ENCODE results near the gene STXBP5. TPM values are rescaled to one million over a fixed set of nuclear protein-coding genes. Genes with fewer than 3 reads are reported as not detected.

STXBP5 gene
- total and polyA plus RNA-seq, 2 experiments from 2014 or later = 11.1 to 30.3 TPM

GRCh38 chr6:147274012-147274411 is 69.8 kb downstream of the STXBP5 start:
- H3K4me1 ChIP-seq (ENCODE audit: insufficient read depth) = no peaks in the 10 kb centered on the region
- no peaks in the 10 kb centered on the region for H3K36me3 ChIP-seq (replicated peaks; ENCODE audit: insufficient read depth, low read depth)
- TF ChIP-seq, protein P1, sequence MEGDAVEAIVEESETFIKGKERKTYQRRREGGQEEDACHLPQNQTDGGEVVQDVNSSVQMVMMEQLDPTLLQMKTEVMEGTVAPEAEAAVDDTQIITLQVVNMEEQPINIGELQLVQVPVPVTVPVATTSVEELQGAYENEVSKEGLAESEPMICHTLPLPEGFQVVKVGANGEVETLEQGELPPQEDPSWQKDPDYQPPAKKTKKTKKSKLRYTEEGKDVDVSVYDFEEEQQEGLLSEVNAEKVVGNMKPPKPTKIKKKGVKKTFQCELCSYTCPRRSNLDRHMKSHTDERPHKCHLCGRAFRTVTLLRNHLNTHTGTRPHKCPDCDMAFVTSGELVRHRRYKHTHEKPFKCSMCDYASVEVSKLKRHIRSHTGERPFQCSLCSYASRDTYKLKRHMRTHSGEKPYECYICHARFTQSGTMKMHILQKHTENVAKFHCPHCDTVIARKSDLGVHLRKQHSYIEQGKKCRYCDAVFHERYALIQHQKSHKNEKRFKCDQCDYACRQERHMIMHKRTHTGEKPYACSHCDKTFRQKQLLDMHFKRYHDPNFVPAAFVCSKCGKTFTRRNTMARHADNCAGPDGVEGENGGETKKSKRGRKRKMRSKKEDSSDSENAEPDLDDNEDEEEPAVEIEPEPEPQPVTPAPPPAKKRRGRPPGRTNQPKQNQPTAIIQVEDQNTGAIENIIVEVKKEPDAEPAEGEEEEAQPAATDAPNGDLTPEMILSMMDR (IDR thresholded peaks at IDR 0.05; ENCODE audit: poor library complexity) = no peak
- TF ChIP-seq EZH2 (IDR thresholded peaks at IDR 0.05; ENCODE audit: borderline replicate concordance) (no peak), EZH2phosphoT487 (IDR thresholded peaks at IDR 0.05; ENCODE audit: low read depth, severe bottlenecking, unreplicated experiment) (no peak)
- H3K27me3 ChIP-seq = no peaks in the 10 kb centered on the region
- H3K9me2 ChIP-seq (replicated peaks; ENCODE audit: insufficient read depth) = no peaks in the 10 kb centered on the region
- no peaks in the 10 kb centered on the region for H3K9me3 ChIP-seq (ENCODE audit: low read depth)
- no peak for DNase-seq (ENCODE audit: low spot score)
- no peaks in the 10 kb centered on the region for H3K79me2 ChIP-seq
- H3K4me2 ChIP-seq = no peak overlapping the region
- no peak overlapping the region for H3K4me3 ChIP-seq
- H2AFZ ChIP-seq = no peak overlapping the region
- no peak overlapping the region for H3K27ac ChIP-seq
- H4K20me1 ChIP-seq (ENCODE audit: insufficient read depth, poor library complexity, severe bottlenecking) = no peaks in the 10 kb centered on the region

- no peak for DNase-seq (ENCODE audit: low spot score)
- no peak overlapping the region for H3K4me2 ChIP-seq
- no peaks in the 10 kb centered on the region for H3K4me1 ChIP-seq (ENCODE audit: insufficient read depth)
- no peaks in the 10 kb centered on the region for H3K9me2 ChIP-seq (replicated peaks; ENCODE audit: insufficient read depth)
- no peaks in the 10 kb centered on the region for H3K79me2 ChIP-seq
- no peaks in the 10 kb centered on the region for H4K20me1 ChIP-seq (ENCODE audit: insufficient read depth, poor library complexity, severe bottlenecking)
- no peaks in the 10 kb centered on the region for H3K9me3 ChIP-seq (ENCODE audit: low read depth)
- no peak for TF ChIP-seq EZH2phosphoT487 (IDR thresholded peaks at IDR 0.05; ENCODE audit: low read depth, severe bottlenecking, unreplicated experiment)
- TF ChIP-seq, protein P1 (IDR thresholded peaks at IDR 0.05; ENCODE audit: poor library complexity) = no peak
- TF ChIP-seq EZH2 (IDR thresholded peaks at IDR 0.05; ENCODE audit: borderline replicate concordance) = no peak
- no peak overlapping the region for H3K27ac ChIP-seq
- no peak overlapping the region for H3K4me3 ChIP-seq
- H3K36me3 ChIP-seq (replicated peaks; ENCODE audit: insufficient read depth, low read depth) = no peaks in the 10 kb centered on the region
- no peak overlapping the region for H2AFZ ChIP-seq
- H3K27me3 ChIP-seq = no peaks in the 10 kb centered on the region
Observed at GRCh38 chr6:147274776-147275175, 70.6 kb downstream of the STXBP5 start.

DNA sequence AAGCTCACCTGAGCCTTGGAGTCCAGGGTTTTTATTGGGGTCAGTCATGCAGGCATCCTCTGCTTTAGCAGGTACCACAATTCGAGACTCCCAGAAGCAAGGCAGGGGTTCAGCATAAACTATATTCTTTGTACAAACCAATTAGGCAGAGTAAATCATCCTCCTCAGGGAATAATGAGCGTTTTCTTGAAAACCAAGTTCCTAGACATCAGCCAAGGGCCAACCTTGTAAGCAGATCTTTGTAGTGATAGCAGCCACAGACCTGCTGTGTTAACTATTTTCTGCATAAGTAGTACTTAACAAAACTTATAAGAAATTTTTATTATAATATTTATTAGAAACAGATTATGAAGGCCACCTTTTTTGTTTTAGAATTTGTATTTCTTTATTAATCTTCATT is 74.7 kb downstream of the STXBP5 start:
- H3K9me3 ChIP-seq (ENCODE audit: low read depth) = no peaks in the 10 kb centered on the region
- no peak overlapping the region for H3K4me3 ChIP-seq
- no peaks in the 10 kb centered on the region for H3K27me3 ChIP-seq
- WGBS (ENCODE audit: low lambda C conversion rate, missing lambda C conversion rate) = 94% methylated on average over 2 of the region's 2 CpGs
- no peaks in the 10 kb centered on the region for H4K20me1 ChIP-seq (ENCODE audit: insufficient read depth, poor library complexity, severe bottlenecking)
- no peak overlapping the region for H3K4me2 ChIP-seq
- no peaks in the 10 kb centered on the region for H3K36me3 ChIP-seq (replicated peaks; ENCODE audit: insufficient read depth, low read depth)
- H3K79me2 ChIP-seq = no peaks in the 10 kb centered on the region
- H3K9me2 ChIP-seq (replicated peaks; ENCODE audit: insufficient read depth) = no peaks in the 10 kb centered on the region
- no peak for TF ChIP-seq EZH2 (IDR thresholded peaks at IDR 0.05; ENCODE audit: borderline replicate concordance)
- TF ChIP-seq, protein P1 (IDR thresholded peaks at IDR 0.05; ENCODE audit: poor library complexity) = no peak
- no peak for TF ChIP-seq EZH2phosphoT487 (IDR thresholded peaks at IDR 0.05; ENCODE audit: low read depth, severe bottlenecking, unreplicated experiment)
- H2AFZ ChIP-seq = no peak overlapping the region
- no peak for DNase-seq (ENCODE audit: low spot score)
- H3K27ac ChIP-seq = no peak overlapping the region
- H3K4me1 ChIP-seq (ENCODE audit: insufficient read depth) = peaks cover 9% of the 10 kb centered on the region

DNA sequence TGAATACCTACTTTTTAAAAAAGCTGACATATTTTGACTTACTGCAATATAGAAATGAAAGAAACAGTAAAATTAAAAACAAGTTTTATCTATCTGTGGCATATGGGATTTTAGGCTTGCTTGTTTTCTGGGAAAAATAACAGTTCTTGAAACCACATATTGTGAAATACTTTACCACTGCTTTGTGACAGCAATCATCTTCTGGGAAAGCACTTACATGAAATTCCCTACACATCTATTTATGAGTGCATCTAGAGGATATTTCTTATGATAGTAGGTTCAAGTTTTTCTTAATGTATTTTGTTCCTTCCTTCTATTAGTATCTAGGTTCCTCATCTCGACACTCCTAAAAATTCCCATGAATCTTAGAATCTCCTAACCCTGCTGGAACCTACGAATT is 75.2 kb downstream of the STXBP5 start:
- H2AFZ ChIP-seq = no peak overlapping the region
- no peaks in the 10 kb centered on the region for H3K79me2 ChIP-seq
- no peak overlapping the region for H3K4me2 ChIP-seq
- peaks cover 9% of the 10 kb centered on the region for H3K4me1 ChIP-seq (ENCODE audit: insufficient read depth)
- H4K20me1 ChIP-seq (ENCODE audit: insufficient read depth, poor library complexity, severe bottlenecking) = no peaks in the 10 kb centered on the region
- H3K27me3 ChIP-seq = no peaks in the 10 kb centered on the region
- WGBS (ENCODE audit: low lambda C conversion rate, missing lambda C conversion rate) = 97% methylated on average over 2 of the region's 2 CpGs
- no peaks in the 10 kb centered on the region for H3K9me2 ChIP-seq (replicated peaks; ENCODE audit: insufficient read depth)
- no peak overlapping the region for H3K27ac ChIP-seq
- TF ChIP-seq EZH2 (IDR thresholded peaks at IDR 0.05; ENCODE audit: borderline replicate concordance) (no peak), EZH2phosphoT487 (IDR thresholded peaks at IDR 0.05; ENCODE audit: low read depth, severe bottlenecking, unreplicated experiment) (no peak)
- TF ChIP-seq, protein P1 (IDR thresholded peaks at IDR 0.05; ENCODE audit: poor library complexity) = no peak
- H3K4me3 ChIP-seq = no peak overlapping the region
- no peak for DNase-seq (ENCODE audit: low spot score)
- H3K9me3 ChIP-seq (ENCODE audit: low read depth) = no peaks in the 10 kb centered on the region
- H3K36me3 ChIP-seq (replicated peaks; ENCODE audit: insufficient read depth, low read depth) = no peaks in the 10 kb centered on the region

All from hepatocyte (in vitro differentiated cells).